Pancreas (tissue), 10 donors: ENCODE results near the gene IFI44L. TPM values are rescaled to one million over a fixed set of nuclear protein-coding genes. Genes with fewer than 3 reads are reported as not detected.

Source experiments
- ATAC-seq, 4 donors: fragments of 200-7000 bp; cut with Tn5 transposase; one replicate each; pipeline versions ENCODE4 v1.8.0 to v1.9.1; 2020; ENCODE audit warnings: mild to moderate bottlenecking in 4 of 4, moderate library complexity in 4 of 4
- DNase-seq, 6 donors: peaks; one replicate each; pipeline ENCODE4 v3.0.0-alpha.2; 2020
- FAIRE-seq: peaks from 2 replicates; lab custom pipeline; 2012; peaks lifted over from hg19 to GRCh38; lab: Jason Lieb, UNC
- H3K27ac ChIP-seq, 4 donors: fragments of 200-600 bp; sonication (generic); 1 replicate in 3 of 4; 2 replicates in 1 of 4; pipeline versions ENCODE4 v1.5.0 to v1.8.0; 2020
- H3K27me3 ChIP-seq, 4 donors: fragments of 200-600 bp; one replicate each; pipeline ENCODE4 v1.8.0; 2021
- H3K36me3 ChIP-seq, 3 donors: fragments of 200-600 bp; sonication (generic) in 1 of 3; one replicate each; pipeline versions ENCODE4 v1.5.0 to v1.8.0; 2020 to 2021
- H3K4me1 ChIP-seq, 3 donors: fragments of 200-600 bp; one replicate each; pipeline ENCODE4 v1.8.0; 2021
- H3K4me3 ChIP-seq, 4 donors: fragments of 200-600 bp; sonication (generic) in 2 of 4; one replicate each; pipeline versions ENCODE4 v1.5.0 to v1.8.0; 2020 to 2021
- H3K9me3 ChIP-seq, 4 donors: fragments of 200-600 bp; one replicate each; pipeline ENCODE4 v1.8.0; 2021
- WGBS, 2 donors: extraction: QIAGEN DNeasy Blood & Tissue Kit; methylation state at CpG; one replicate each; pipeline ENCODE4 v1.1.7; 2013; 5-methylcytosine and 5-hydroxymethylcytosine counted together
- intact Hi-C, 3 donors: fragments of 100-400 bp; cut with DNase I; formaldehyde crosslinking; loops; one replicate each; pipeline versions ENCODE4 v1.11.1 to v1.14.2; 2022
- polyA plus RNA-seq, 2 donors: library from polyadenylated mRNA; stranded (reverse); fragments of 200-250 nt; gene quantifications; one replicate each; pipeline ENCODE4 v1.2.3, GENCODE V29; 2013
- total RNA-seq, 6 donors: library from RNA; stranded (reverse); fragmentation: NEBNext Ultra II Directional in 4 of 6; extraction: Animal tissue kit (Norgen Biotek cat#: 25700) in 4 of 6; gene quantifications; one replicate each; pipeline versions ENCODE4 v1.2.1 to v1.2.4, GENCODE V29; 2021 to 2023
- TF ChIP-seq, protein P1 (sequence below), 4 donors: fragments of 200-600 bp; sonication (generic) in 3 of 4; IDR thresholded peaks; one replicate each; pipeline versions ENCODE4 v1.5.0 to v1.8.0; 2021; ENCODE audit warnings: antibody characterized with exemption in 4 of 4
- donor health status: healthy with polysubstance abuse.
- donor health status: DM: no; HTN: no; CAD: no; lungs with moderate emphysema.
- donor health status: DM: no; HTN: no; CAD: no.
- donor health status: control.
- donor health status: control.
- donor health status: Bipolar disorder and iron deficiency.
- donor health status: DM: yes; HTN: yes; CAD: no.
- donor health status: DM: no; HTN: no; CAD: no.
- donor health status: DM: no; HTN: no; CAD: no.
- donor health status: DM: yes; HTN: yes; CAD: no.

Gene IFI44L
- total and polyA plus RNA-seq, 8 donors = 0.38 to 3.9 (median 1.4) TPM

DNA sequence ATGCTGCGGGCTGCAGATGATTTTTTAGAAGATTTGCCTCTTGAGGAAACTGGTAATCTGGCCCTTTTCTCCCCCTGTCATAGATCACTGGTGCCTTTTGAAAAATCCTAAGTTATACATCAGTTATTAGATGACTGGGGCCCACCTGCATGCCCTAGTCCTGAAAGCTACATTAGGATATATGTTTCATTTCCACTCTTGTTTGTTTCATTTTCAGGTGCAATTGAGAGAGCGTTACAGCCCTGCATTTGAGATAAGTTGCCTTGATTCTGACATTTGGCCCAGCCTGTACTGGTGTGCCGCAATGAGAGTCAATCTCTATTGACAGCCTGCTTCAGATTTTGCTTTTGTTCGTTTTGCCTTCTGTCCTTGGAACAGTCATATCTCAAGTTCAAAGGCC is 21.3 kb downstream of the IFI44L start:
- FAIRE-seq = no peak
- H3K9me3 ChIP-seq = no peaks in the 10 kb centered on the region
- no peaks in the 10 kb centered on the region for H3K27me3 ChIP-seq
- WGBS, 2 donors = 74 to 75% methylated on average over 4 of the region's 4 CpGs
- no peak overlapping the region for H3K27ac ChIP-seq
- no peak for ATAC-seq
- DNase-seq = no peak
- H3K4me3 ChIP-seq = no peak overlapping the region
- no peaks in the 10 kb centered on the region for H3K4me1 ChIP-seq
- H3K36me3 ChIP-seq = no peaks in the 10 kb centered on the region
- TF ChIP-seq, protein P1, sequence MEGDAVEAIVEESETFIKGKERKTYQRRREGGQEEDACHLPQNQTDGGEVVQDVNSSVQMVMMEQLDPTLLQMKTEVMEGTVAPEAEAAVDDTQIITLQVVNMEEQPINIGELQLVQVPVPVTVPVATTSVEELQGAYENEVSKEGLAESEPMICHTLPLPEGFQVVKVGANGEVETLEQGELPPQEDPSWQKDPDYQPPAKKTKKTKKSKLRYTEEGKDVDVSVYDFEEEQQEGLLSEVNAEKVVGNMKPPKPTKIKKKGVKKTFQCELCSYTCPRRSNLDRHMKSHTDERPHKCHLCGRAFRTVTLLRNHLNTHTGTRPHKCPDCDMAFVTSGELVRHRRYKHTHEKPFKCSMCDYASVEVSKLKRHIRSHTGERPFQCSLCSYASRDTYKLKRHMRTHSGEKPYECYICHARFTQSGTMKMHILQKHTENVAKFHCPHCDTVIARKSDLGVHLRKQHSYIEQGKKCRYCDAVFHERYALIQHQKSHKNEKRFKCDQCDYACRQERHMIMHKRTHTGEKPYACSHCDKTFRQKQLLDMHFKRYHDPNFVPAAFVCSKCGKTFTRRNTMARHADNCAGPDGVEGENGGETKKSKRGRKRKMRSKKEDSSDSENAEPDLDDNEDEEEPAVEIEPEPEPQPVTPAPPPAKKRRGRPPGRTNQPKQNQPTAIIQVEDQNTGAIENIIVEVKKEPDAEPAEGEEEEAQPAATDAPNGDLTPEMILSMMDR (IDR thresholded peaks at IDR 0.05) = no peak
- intact Hi-C loops = no loop called here

DNA sequence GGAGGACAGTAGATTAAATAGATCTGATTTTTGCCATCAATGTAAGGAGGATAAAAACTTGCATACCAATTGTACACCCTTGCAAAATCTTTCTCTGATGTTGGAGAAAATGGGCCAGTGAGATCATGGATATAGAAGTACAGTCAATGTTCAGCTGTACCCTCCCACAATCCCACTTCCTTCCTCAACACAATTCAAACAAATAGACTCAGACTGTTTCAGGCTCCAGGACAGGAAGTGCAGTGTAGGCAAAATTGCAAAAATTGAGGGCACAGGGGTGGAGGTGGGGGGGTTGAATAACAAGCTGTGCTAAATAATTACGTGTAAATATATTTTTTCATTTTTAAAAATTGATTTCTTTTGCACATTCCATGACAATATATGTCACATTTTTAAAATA is 25.5 kb downstream of the IFI44L start:
- TF ChIP-seq, protein P1 (IDR thresholded peaks at IDR 0.05) = no peak
- no peak overlapping the region for H3K27ac ChIP-seq
- H3K36me3 ChIP-seq = no peaks in the 10 kb centered on the region
- H3K27me3 ChIP-seq = no peaks in the 10 kb centered on the region
- H3K4me1 ChIP-seq = peaks cover 0 to 7% (median 5%) of the 10 kb centered on the region in 3 donors
- H3K9me3 ChIP-seq = no peaks in the 10 kb centered on the region
- H3K4me3 ChIP-seq = no peak overlapping the region
- FAIRE-seq = no peak
- ATAC-seq = peak in 2 of 4 donors; percentile 28 to 44
- DNase-seq = no peak
- intact Hi-C loops = no loop called here
- 53 to 70% methylated on average over 1 of the region's 1 CpG for WGBS, 2 donors

DNA sequence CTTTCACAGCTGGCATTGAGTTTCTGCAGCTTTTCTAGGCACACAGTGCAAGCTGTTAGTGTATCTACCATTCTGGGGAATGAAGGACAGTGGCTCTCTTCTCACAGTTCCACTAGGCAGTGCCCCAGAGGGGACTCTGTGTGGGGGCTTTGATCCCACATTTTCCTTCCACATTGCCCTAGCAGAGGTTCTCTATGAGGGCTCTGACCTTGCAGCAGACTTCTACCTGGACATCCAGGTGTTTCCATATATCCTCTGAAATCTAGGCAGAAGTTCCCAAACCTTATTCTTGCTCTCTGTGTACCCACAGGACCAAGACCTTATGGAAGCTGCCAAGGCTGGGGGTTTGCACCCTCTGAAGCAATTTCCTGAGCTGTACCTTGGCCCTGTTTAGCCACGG is 27.0 kb downstream of the IFI44L start:
- no peak overlapping the region for H3K27ac ChIP-seq
- no peaks in the 10 kb centered on the region for H3K36me3 ChIP-seq
- WGBS, 2 donors = 93 to 100% methylated on average over 1 of the region's 1 CpG
- intact Hi-C loops = no loop called here
- FAIRE-seq (no peak), DNase-seq (no peak), ATAC-seq (no peak)
- TF ChIP-seq, protein P1 (IDR thresholded peaks at IDR 0.05) = no peak
- H3K9me3 ChIP-seq = no peaks in the 10 kb centered on the region
- peaks cover 0 to 11% (median 5%) of the 10 kb centered on the region in 3 donors for H3K4me1 ChIP-seq
- no peaks in the 10 kb centered on the region for H3K27me3 ChIP-seq
- H3K4me3 ChIP-seq = no peak overlapping the region

DNA sequence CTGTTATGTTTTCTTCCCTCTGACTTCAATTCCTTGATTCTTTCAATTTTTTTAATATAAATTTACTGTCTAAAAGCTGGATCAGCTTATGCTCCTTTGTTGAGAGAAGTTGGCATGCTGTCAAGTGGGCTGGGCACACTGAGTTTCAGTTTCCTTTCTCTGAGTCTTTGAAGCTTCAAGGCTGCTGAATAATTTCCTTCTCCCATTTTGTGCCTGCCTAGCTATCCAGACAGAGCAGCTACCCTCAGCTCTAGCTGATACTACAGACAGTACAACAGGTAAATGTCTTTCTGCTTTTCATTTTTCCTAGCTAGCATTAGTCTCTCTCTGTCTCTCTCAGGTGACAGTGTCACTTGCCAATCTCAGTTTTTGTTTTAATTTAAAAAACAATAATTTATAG is 29.4 kb downstream of the IFI44L start, which contains the start of gene IFI44:
TSS of gene IFI44 (plus strand) at position 204 of the 400 bp plus-strand sequence. CDS start 365 bp downstream, outside the sequence.
- DNase-seq (peak; percentile 53 to 81 (median 74)), FAIRE-seq (peak; percentile 85), ATAC-seq (peak; percentile 93 to 98 (median 96))
- Histone ChIP-seq H3K9me3 (no peaks in the 10 kb centered on the region), H3K36me3 (no peaks in the 10 kb centered on the region), H3K4me1 (peaks cover 0 to 11% (median 10%) of the 10 kb centered on the region in 3 donors), H3K27me3 (no peaks in the 10 kb centered on the region), H3K27ac (peak within 1 kb of the TSS in 2 of 4 donors; percentile 20 to 73), H3K4me3 (peak within 1 kb of the TSS in 3 of 4 donors; percentile 2 to 37 (median 31))
- intact Hi-C loops = no loop called here
- TF ChIP-seq, protein P1 (IDR thresholded peaks at IDR 0.05) = no peak

DNA sequence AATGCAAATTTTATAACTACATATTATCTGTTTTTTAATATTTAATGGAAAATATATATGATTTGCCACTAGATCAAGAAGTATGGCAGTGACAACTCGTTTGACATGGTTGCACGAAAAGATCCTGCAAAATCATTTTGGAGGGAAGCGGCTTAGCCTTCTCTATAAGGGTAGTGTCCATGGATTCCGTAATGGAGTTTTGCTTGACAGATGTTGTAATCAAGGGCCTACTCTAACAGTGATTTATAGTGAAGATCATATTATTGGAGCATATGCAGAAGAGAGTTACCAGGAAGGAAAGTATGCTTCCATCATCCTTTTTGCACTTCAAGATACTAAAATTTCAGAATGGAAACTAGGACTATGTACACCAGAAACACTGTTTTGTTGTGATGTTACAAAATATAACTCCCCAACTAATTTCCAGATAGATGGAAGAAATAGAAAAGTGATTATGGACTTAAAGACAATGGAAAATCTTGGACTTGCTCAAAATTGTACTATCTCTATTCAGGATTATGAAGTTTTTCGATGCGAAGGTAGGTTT is 29.9 kb downstream of the IFI44L start:
- no peak for DNase-seq
- Histone ChIP-seq H3K4me3 (peak overlapping the region in 2 of 4 donors; percentile 31 to 37), H3K36me3 (no peaks in the 10 kb centered on the region), H3K27me3 (no peaks in the 10 kb centered on the region), H3K9me3 (no peaks in the 10 kb centered on the region), H3K4me1 (peaks cover 0 to 11% (median 10%) of the 10 kb centered on the region in 3 donors), H3K27ac (peak overlapping the region in 2 of 4 donors; percentile 20 to 73)
- intact Hi-C loops = no loop called here
- TF ChIP-seq, protein P1 (IDR thresholded peaks at IDR 0.05) = no peak
- FAIRE-seq = no peak
- ATAC-seq = peak; percentile 24 to 54 (median 40)
- WGBS, 2 donors = 65 to 73% methylated on average over 6 of the region's 6 CpGs
